Skin of body (tissue), 2 donors: Measurements from ENCODE around the gene BST2. TPM values are rescaled to one million over a fixed set of nuclear protein-coding genes. Genes with fewer than 3 reads are reported as not detected.

Source experiments
- DNase-seq: peaks from one replicate; lab custom pipeline; 2025; lab: John Stamatoyannopoulos, UW
- total RNA-seq: library from RNA; depleted of rRNA; stranded (reverse); fragments of >200 nt; gene quantifications from one replicate; pipeline ENCODE4 v1.2.3, GENCODE V29; 2014

Gene BST2
- total RNA-seq, 1 donor from 2014 or later = 6.9 TPM

- DNase-seq = peak; percentile 99
Observed at GRCh38 chr19:17419621-17420474, 14.4 kb upstream of the BST2 start, which contains the start of gene MVB12A. Gene MVB12A (plus strand): TSS chr19:17420047. CDS start chr19:17420136, 89 bp downstream.

DNA sequence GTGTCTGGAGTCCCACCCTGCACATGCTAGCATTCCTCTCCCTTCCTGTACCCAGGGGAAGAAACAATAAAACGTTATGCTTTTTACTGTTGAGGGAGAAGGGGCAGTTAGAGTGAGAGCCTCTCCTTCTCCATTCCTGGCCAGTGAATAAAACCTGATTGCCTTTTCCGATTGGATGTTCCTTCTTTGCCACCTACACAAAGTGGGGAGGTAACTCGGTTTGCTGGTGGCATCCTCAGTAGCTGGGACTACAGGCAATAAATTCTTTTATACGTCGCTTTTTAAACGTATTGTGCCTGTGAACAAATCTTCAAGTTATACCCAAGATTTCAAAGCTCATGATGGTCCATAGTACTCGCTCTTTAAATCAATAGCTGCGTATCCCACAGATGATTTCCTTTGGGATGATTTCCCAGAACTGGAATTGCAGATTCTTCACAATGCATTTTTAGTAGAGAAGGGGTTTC is 13.8 kb upstream of the BST2 start:
- no peak for DNase-seq

DNA sequence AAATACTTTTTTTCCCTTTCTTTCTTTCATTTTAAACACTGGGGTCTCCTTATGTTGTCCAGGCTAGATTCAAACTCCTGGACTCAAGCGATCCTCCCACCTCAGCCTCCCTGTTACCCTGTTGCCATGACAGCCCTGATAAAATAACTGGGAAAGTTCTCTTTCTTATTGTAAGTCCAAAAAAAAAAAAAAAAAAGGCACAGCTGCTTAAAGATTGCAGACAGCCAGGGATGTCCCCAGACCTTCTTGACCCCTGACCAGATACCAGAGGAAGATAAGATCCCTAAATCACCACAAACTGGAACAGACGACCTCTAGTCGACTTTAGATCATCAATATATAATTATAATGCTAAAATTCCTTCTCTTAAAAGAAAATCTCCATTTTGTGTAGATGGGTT is 13.3 kb upstream of the BST2 start:
- DNase-seq = no peak

- DNase-seq = no peak
Observed at GRCh38 chr19:17415121-17415520, 9.7 kb upstream of the BST2 start.

DNA sequence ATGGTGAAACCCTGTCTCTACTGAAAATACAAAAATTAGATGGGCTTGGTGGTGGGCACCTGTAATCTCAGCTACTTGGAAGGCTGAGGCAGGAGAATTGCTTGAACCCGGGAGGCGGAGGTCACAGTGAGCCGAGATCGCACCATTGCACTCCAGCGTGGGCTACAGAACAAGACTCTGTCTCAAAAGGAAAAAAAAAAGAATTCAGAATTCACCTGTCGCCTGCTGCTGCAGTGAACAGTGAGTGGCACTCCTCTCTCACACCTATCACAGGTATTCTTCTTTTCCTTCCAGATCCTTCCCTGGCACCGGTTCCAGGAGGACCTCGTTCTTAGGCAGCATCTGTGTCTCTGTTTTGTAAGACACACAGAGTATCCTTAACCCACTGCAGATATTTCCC is 8.7 kb upstream of the BST2 start:
- DNase-seq = no peak

GRCh38 chr19:17411801-17412200 is 6.4 kb upstream of the BST2 start:
- DNase-seq = no peak

DNA sequence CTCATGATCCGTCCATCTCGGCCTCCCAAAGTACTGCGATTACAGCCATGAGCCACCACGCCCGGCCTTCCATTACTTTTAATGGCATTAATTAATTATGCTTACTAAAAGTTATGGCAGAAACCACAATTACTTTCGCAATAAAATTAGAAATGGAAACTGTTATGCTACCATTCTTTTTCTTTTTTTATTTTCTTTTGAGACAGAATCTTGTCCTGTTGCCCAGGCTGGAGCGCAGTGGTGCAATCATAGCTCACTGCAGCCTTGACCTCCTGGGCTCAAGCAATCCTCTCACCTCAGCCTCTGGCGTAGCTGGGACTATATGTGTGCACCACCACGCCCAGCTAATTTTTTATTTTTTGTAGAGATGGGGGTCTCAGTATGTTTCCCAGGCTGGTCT is 4.6 kb upstream of the BST2 start:
- DNase-seq = no peak

DNA sequence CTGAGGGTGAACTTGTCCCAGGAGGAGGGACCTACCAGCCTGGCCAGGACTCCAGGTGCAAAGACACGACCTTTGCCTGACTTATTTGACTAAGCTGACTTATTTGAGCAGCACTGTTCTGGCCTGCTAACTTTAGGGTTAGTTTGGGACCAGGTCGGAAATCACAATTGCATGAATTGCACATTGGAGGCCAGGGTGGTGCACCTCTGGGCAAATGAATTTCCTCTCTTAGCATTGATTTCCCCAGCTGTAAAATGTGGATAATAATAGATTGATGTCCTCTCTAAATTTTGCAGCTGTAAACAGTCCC is 1.4 kb upstream of the BST2 start:
- no peak for DNase-seq

- DNase-seq = no peak
Observed at GRCh38 chr19:17406046-17406886, 836 bp upstream of the BST2 start.

DNA sequence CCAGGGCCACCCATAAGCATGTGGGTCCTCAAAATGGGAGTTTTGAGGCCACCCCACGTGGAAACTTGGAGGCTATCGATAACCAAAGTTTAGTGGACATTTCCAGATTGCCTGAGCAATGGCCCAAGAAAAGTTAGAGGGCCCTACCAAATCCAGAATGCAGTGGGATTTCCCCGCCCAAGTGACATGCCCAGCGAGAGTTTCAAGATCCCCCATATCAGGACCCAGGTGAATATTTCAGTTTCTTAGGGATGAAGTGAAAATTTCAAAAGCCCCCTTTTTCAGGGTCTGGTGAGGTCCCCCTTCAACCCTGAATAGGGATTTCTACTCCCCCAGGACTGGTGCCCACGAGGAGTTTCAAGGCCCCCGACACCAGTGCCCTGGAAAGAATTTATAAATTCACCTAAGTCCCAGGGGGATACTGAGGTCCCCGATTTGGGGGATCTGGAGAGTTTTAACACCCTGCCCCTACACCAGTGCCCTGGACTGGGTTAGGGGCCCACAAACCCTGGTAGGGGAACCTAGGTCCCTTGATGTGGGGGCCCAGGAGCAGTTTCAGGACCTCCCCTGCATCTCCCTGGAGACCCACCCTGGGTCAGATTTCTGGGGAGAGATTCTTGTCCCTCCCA is 695 bp downstream of the BST2 start:
- no peak for DNase-seq

GRCh38 chr19:17404015-17404414 is 1.4 kb downstream of the BST2 start:
- no peak for DNase-seq

- no peak for DNase-seq
Observed at GRCh38 chr19:17402982-17403855, 2.2 kb downstream of the BST2 start.

DNA sequence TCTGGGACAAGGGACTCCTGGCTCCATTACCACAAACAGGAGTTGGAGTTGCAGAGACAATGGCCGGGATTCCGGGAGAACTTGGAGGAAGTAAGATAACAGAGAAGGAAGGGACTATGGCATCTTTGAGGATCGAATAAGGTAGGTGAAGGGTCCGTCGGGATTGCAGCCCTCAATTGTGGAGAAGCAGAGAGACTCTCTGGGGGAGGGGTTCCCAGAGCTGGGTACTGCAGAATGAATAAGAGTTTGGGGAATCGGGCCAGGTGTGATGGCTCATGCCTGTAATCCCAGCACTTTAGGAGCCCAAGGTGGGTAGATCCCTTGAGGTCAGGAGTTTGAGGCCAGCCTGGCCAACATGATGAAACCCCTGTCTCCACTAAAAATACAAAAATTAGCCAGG is 3.8 kb downstream of the BST2 start:
- no peak for DNase-seq

DNA sequence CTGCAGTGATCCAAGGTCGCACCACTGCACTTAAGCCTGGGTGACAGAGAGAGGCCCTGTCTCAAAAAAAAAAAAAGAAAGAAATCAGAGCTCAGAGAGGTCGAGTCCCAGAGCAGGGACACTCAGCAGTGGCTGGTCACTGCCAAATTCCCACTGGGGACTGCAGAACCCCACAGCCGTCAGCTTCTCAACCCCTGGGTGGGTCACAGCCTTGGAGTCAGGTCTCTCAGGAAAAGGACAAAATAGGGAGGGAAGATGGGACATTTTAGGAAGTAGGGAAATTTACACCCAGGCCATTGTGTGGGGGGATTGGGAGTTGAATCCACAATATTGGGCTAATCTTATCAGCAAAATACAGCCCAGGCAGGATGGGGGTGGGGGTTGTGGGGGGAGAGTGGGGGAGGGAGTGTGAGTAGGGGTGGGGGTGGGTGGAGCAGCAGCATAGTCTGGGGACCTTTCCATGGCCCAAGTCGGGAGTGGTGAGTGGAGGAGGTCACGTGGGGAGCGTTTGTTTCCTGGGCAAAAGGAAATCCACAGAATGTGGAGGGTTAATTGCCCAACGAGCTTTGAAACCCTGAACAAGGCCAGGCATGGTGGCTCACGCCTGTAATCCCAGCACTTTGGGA is 6.4 kb downstream of the BST2 start:
- no peak for DNase-seq

DNA sequence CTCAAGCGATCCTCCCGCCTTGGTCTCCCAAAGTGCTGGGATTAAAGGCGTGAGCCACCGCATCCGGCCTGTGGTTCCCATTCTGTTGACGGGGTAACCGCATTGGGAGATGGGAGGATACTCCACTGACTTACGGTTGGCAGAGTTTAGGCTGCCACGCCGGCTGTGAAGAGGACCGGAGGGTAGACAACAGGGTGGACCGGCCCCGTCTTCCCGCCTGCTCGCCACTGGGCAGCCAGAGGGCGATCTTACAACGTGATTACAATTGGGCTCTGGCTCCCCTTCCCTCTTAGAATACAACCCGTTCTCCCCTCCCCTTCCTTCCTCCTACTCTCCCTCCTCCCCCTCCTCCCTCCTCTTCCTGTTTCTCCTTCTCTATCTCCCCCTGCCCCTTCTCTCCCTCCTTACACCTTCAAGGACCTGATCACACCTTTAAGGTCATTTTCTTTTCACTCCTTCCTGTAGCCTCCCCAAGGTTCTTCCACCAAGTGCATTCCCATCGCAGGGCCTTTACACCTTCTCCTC is 10.5 kb downstream of the BST2 start:
- DNase-seq = peak; percentile 22

- no peak for DNase-seq
Observed at GRCh38 chr19:17393914-17394313, 11.5 kb downstream of the BST2 start, which contains the start of gene CCDC194. Gene CCDC194 (minus strand): TSS chr19:17394196. CDS start chr19:17394158, 38 bp downstream.

- DNase-seq = no peak
Observed at GRCh38 chr19:17393002-17393401, 12.4 kb downstream of the BST2 start.

DNA sequence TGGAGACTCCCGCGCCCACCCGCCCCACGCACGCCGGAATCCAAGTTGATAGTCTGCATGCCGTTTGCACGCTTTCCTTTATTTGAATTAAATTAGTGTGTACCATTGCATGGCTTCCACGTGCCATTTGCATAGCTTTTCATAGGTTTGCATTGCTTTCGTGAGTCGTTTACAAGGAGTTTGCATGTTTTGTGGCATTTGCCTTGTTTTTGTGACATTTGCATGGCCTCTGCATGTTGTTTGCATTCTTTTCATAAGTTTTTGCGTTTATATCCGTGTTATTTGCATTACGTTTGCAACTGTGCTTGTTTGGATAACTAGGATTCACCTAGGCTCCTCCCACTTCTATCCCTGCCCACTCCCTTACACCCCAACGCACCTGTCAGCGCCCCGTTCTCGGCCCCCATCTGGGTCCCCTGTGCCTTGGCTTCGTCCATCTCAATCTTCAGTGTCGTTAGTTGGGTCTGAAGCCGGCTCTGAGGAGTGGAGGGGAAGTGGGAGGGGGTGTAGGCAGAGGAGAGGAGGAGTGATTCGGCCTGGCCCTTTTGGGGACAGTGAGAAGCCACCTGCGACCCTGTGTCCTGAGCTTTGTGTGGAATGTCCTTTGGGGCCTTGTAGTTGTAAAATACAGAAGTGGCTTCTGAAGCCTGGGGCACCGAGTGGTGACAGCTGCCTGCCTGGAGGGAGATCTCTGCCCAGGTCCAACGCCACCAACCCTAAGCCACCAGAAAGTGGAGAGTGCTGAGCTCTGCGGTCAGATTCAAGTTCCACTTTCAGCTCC is 13.9 kb downstream of the BST2 start:
- peak; percentile 53 for DNase-seq

DNA sequence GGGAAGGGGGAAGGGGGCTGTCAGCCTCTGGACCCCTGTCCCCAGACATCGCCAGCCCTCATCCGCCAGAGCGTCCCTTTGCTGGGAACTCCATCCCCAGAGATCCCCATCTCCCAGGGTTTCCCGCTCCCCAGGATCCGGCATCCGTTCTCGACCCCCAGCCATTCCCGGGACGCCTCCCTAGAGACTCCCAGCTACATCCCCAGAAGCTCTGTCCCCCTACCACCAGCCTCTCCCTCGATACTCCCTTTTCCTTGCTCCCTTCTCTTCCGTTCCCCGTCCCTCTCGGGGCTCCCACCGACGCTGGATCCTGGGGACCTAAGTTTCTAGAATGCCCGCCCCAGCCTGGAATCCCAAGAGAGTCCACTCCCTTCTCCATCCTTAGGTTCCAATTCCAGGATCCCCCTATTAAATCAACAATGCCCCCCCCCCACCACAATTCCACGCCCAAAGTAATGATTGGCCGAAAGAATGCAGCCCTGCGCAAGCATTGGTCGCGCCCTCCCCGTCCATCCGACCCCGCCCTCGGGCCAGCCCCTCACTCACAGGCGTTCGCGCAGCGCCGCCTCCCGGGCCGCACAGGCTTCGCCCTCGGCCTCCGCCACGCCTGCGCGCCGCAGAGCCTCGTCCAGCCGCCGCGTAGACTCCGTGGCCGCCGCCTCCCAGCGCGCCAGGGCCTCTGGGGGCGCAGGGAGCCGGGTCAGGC is 14.6 kb downstream of the BST2 start:
- peak; percentile 90 for DNase-seq
